HepG2 (cell line): ENCODE data around the gene BCKDHB.

Experiments used
- E2F5 ChIP-seq: sonication (generic); formaldehyde crosslinking; conservative IDR thresholded peaks from 2 replicates; pipeline ENCODE4 v1.4.0; 2020; ENCODE audit warnings: missing genetic modification reagents
- SIN3A ChIP-seq: IDR thresholded peaks from 2 replicates; pipeline ENCODE4 v1.6.1; 2011; ENCODE audit warnings: low read depth, mild to moderate bottlenecking, control low read depth, low read length, borderline replicate concordance
- USF2 ChIP-seq, 2 experiments: sonication (generic) in 1 of 2; formaldehyde crosslinking in 1 of 2; IDR thresholded peaks; 2 replicates each; pipeline versions ENCODE4 v1.5.1 to v1.6.1; 2011 to 2020; ENCODE audit warnings: borderline replicate concordance in 1 of 2, low read depth in 1 of 2, low read length in 1 of 2, mild to moderate bottlenecking in 1 of 2, missing genetic modification reagents in 1 of 2, moderate library complexity in 1 of 2
- ZNF24 ChIP-seq: fragments of 450-650 bp; IDR thresholded peaks from 2 replicates; pipeline ENCODE4 v1.6.1; 2017; ENCODE audit warnings: antibody characterized with exemption, mild to moderate bottlenecking
- ZSCAN22 ChIP-seq: sonication (generic); formaldehyde crosslinking; IDR thresholded peaks from 2 replicates; pipeline ENCODE4 v1.4.0; 2020; ENCODE audit warnings: mild to moderate bottlenecking, missing genetic modification reagents

GRCh38 chr6:80126657-80127345 lies 20.3 kb downstream of the BCKDHB start:
- TF ChIP-seq ZSCAN22 (CRISPR knock-in tag) (no peak), SIN3A (no peak), ZNF24 (no peak), USF2 (IDR thresholded peaks at IDR 0.05; ENCODE audit: low read depth, low read length) (no peak), USF2 (CRISPR knock-in tag; IDR thresholded peaks at IDR 0.05; ENCODE audit: borderline replicate concordance) (no peak), E2F5 (CRISPR knock-in tag) (no peak)
